ENCODE data around the gene LPCAT3. TPM values are rescaled to one million over a fixed set of nuclear protein-coding genes. Genes with fewer than 3 reads are reported as not detected.
A peak's percentile ranks its signal among the peaks of the same experiment; 100 is the strongest.

LPCAT3 gene
- total and polyA plus RNA-seq, 4 donors, result 41.9 to 96.5 (median 77.0) TPM

DNA sequence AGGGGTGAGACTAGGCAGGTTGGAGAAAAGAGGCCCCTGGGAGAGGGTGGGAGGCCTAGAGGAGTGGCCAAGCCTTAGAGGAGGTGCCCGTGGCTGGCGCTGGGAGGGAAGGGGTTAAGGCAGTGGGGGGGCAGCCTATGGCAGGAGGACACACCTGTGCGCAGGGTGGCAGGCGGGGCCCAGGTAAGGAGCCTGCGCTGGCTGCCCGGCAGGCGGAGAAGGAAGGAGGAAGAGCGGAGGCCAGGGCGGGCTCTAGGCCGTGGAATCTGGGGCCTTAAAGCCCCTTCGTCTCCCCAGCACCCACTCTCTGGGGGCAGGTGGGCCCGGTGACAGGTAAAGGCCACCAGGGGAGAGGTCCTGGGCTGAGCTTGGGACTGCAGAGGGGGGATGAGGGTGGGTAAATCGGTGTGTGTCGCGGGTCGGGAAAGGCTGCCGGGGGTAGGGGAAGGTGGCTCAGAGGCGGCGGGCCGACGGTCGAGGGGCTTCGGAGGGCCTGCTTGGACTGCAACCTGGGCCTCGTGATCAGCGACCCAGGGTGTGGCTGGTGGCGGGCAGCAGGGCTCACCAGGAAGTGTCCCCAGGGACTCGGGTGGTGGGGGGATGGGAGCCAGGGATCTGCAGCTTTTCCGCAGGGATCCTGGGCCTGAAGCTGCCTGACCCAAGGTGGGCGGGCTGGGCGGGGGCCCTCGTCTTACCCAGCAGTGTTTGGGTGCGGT, 55.1 kb downstream of the LPCAT3 start:
- Histone ChIP-seq H3K36me3 (ENCODE audit: control insufficient read depth in 4 of 4, insufficient read depth in 3 of 4, low read depth in 1 of 4, low read length in 3 of 4) (peaks cover 12 to 28% (median 22%) of the 10 kb centered on the region in 4 donors), H3K4me1 (ENCODE audit: control insufficient read depth in 4 of 4, insufficient read depth in 4 of 4, low read length in 3 of 4) (peaks cover 2 to 41% (median 19%) of the 10 kb centered on the region in 4 donors), H3K27me3 (ENCODE audit: control insufficient read depth in 4 of 4, insufficient read depth in 4 of 4, low read length in 3 of 4) (no peaks in the 10 kb centered on the region), H3K9me3 (ENCODE audit: control insufficient read depth in 4 of 4, low read length in 3 of 4) (no peaks in the 10 kb centered on the region), H3K27ac (ENCODE audit: low read depth in 1 of 2, low read length in 2 of 2) (no peak overlapping the region), H3K9ac (ENCODE audit: low read depth in 1 of 2, low read length in 2 of 2) (no peak overlapping the region), H3K4me3 (ENCODE audit: low read depth in 1 of 3, low read length in 3 of 3) (no peak overlapping the region)
- 79% methylated on average over 32 of the region's 32 CpGs for WGBS
- DNase-seq (ENCODE audit: low spot score), result no peak
- TF ChIP-seq FOXA1 (IDR thresholded peaks at IDR 0.05) (no peak), FOXA2 (IDR thresholded peaks at IDR 0.05) (no peak)
- TF ChIP-seq, protein P1, sequence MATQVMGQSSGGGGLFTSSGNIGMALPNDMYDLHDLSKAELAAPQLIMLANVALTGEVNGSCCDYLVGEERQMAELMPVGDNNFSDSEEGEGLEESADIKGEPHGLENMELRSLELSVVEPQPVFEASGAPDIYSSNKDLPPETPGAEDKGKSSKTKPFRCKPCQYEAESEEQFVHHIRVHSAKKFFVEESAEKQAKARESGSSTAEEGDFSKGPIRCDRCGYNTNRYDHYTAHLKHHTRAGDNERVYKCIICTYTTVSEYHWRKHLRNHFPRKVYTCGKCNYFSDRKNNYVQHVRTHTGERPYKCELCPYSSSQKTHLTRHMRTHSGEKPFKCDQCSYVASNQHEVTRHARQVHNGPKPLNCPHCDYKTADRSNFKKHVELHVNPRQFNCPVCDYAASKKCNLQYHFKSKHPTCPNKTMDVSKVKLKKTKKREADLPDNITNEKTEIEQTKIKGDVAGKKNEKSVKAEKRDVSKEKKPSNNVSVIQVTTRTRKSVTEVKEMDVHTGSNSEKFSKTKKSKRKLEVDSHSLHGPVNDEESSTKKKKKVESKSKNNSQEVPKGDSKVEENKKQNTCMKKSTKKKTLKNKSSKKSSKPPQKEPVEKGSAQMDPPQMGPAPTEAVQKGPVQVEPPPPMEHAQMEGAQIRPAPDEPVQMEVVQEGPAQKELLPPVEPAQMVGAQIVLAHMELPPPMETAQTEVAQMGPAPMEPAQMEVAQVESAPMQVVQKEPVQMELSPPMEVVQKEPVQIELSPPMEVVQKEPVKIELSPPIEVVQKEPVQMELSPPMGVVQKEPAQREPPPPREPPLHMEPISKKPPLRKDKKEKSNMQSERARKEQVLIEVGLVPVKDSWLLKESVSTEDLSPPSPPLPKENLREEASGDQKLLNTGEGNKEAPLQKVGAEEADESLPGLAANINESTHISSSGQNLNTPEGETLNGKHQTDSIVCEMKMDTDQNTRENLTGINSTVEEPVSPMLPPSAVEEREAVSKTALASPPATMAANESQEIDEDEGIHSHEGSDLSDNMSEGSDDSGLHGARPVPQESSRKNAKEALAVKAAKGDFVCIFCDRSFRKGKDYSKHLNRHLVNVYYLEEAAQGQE (IDR thresholded peaks at IDR 0.05), result no peak

DNA sequence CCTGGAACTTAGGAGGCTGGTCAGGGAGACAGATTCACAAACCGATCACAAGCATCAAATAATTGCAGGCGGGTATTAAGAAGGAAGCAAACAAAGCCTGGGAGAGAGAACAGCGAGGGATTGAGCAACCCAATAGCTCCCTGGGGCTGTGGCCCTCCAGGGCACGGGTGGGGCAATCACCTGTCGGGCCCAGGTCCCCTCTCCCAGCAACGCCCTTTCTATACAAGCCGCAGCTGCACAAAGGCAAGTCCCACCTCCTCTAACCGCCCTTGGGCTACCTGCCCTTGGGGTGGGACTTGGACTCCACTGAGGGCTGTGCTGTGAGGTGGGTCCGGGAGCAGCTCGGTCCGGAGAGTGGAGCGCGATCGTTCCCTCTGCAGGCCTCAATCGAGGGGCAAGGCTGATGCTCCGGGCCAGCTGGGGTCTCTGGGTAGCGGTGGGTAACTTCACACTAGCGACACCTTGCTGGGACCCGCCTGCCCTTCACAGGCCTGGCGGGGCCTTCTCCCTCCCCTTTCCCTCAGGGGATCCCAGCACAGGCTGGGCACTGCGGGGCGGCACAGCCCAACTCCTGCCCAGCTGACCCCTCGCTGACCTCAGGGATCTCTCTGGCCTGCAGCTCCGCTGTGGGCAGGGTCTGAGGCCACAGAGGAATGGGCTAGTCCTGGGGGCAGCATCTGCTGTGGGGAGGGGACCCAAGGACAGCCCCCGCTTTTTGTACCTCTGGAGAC, 55.8 kb downstream of the LPCAT3 start:
- Histone ChIP-seq H3K9me3 (ENCODE audit: control insufficient read depth in 4 of 4, low read length in 3 of 4) (no peaks in the 10 kb centered on the region), H3K27ac (ENCODE audit: low read depth in 1 of 2, low read length in 2 of 2) (peak overlapping the region; percentile 42 to 87), H3K27me3 (ENCODE audit: control insufficient read depth in 4 of 4, insufficient read depth in 4 of 4, low read length in 3 of 4) (no peaks in the 10 kb centered on the region), H3K4me3 (ENCODE audit: low read depth in 1 of 3, low read length in 3 of 3) (no peak overlapping the region), H3K9ac (ENCODE audit: low read depth in 1 of 2, low read length in 2 of 2) (no peak overlapping the region), H3K4me1 (ENCODE audit: control insufficient read depth in 4 of 4, insufficient read depth in 4 of 4, low read length in 3 of 4) (peaks cover 2 to 40% (median 17%) of the 10 kb centered on the region in 4 donors), H3K36me3 (ENCODE audit: control insufficient read depth in 4 of 4, insufficient read depth in 3 of 4, low read depth in 1 of 4, low read length in 3 of 4) (peaks cover 7 to 23% (median 16%) of the 10 kb centered on the region in 4 donors)
- TF ChIP-seq, protein P1 (IDR thresholded peaks at IDR 0.05), result no peak
- TF ChIP-seq NR2F2 (IDR thresholded peaks at IDR 0.05) (no peak), SP1 (IDR thresholded peaks at IDR 0.05) (no peak), FOXA2 (IDR thresholded peaks at IDR 0.05) (no peak), JUND (IDR thresholded peaks at IDR 0.05) (no peak)
- TF ChIP-seq, protein P2, sequence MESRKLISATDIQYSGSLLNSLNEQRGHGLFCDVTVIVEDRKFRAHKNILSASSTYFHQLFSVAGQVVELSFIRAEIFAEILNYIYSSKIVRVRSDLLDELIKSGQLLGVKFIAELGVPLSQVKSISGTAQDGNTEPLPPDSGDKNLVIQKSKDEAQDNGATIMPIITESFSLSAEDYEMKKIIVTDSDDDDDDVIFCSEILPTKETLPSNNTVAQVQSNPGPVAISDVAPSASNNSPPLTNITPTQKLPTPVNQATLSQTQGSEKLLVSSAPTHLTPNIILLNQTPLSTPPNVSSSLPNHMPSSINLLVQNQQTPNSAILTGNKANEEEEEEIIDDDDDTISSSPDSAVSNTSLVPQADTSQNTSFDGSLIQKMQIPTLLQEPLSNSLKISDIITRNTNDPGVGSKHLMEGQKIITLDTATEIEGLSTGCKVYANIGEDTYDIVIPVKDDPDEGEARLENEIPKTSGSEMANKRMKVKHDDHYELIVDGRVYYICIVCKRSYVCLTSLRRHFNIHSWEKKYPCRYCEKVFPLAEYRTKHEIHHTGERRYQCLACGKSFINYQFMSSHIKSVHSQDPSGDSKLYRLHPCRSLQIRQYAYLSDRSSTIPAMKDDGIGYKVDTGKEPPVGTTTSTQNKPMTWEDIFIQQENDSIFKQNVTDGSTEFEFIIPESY (IDR thresholded peaks at IDR 0.05), result no peak
- no peak for DNase-seq (ENCODE audit: low spot score)
- WGBS, result 63% methylated on average over 25 of the region's 25 CpGs

Measured in liver (tissue), 9 donors.